Right lobe of liver (tissue), 4 donors: ENCODE data around the gene TRAPPC2L.

Experiments used
- CTCF ChIP-seq, 4 donors: fragments of 200-600 bp in 3 of 4; fragments of 450-650 bp in 1 of 4; IDR thresholded peaks; one replicate each; pipeline versions ENCODE4 v1.5.1 to v1.8.0; 2016 to 2022; ENCODE audit warnings: antibody characterized with exemption in 4 of 4, mild to moderate bottlenecking in 2 of 4
- POLR2A ChIP-seq: fragments of 450-650 bp; IDR thresholded peaks from one replicate; pipeline ENCODE4 v1.6.1; 2017; ENCODE audit warnings: antibody characterized with exemption, mild to moderate bottlenecking
- donor health status: DM: no; HTN: no; CAD: no.
- donor health status: DM: no; HTN: no; CAD: no.
- donor health status: DM: no; HTN: yes; CAD: no.

- TF ChIP-seq POLR2A (no peak), CTCF (IDR thresholded peaks at IDR 0.05) (no peak)
Observed at GRCh38 chr16:88817785-88818574, 38.9 kb upstream of the TRAPPC2L start.
